Measurements from ENCODE around the gene BIVM.

- TF ChIP-seq POLR2AphosphoS5 (IDR thresholded peaks at IDR 0.05; ENCODE audit: low read depth, low read length) (no peak), CTCF (IDR thresholded peaks at IDR 0.05) (no peak), SIN3A (IDR thresholded peaks at IDR 0.05; ENCODE audit: borderline replicate concordance, low read depth, low read length) (no peak), ZBTB33 (IDR thresholded peaks at IDR 0.05; ENCODE audit: borderline replicate concordance, low read depth) (no peak), MAX (IDR thresholded peaks at IDR 0.05; ENCODE audit: low read depth) (no peak), YY1 (IDR thresholded peaks at IDR 0.05; ENCODE audit: low read depth) (no peak), MXI1 (IDR thresholded peaks at IDR 0.05; ENCODE audit: low read depth, low read length) (no peak), JUND (IDR thresholded peaks at IDR 0.05) (no peak), RAD21 (IDR thresholded peaks at IDR 0.05; ENCODE audit: low read length) (no peak), TAF1 (IDR thresholded peaks at IDR 0.05; ENCODE audit: borderline replicate concordance, low read depth, low read length) (no peak), CHD2 (IDR thresholded peaks at IDR 0.05; ENCODE audit: low read length, partially characterized antibody) (no peak), EP300 (IDR thresholded peaks at IDR 0.05; ENCODE audit: borderline replicate concordance in 1 of 2, low read depth in 1 of 2, low read length in 1 of 2) (no peak), FOXM1 (IDR thresholded peaks at IDR 0.05; ENCODE audit: low read depth) (no peak), REST (IDR thresholded peaks at IDR 0.05; ENCODE audit: low read depth, low read length) (no peak)
Measured at GRCh38 chr13:102774591-102775520, 24.1 kb upstream of the BIVM start.

Data from SK-N-SH (cell line).